HepG2 (cell line): ENCODE data around the gene NODAL. TPM values are rescaled to one million over a fixed set of nuclear protein-coding genes. Genes with fewer than 3 reads are reported as not detected.

Source experiments
- ATAC-seq: fragments of 200-7000 bp; cut with Tn5 transposase; 3 replicates; pipeline ENCODE4 v1.9.1; 2020; ENCODE audit warnings: mild to moderate bottlenecking, moderate library complexity
- BruUV-seq: library from RNA; stranded (reverse); fragments of 400-500 nt; replicated peaks from 2 replicates; lab custom pipeline; 2021; lab: Mats Ljungman, UMichigan
- CTCF ChIA-PET: fragments of 300-600 bp; formaldehyde crosslinking; extraction: SDS; loops from one replicate; lab custom pipeline; 2021; ENCODE audit warnings: low total read pairs, inconsistent platforms, low intra/inter-chr PET ratio; lab: Yijun Ruan, JAX
- POLR2A ChIA-PET: fragments of 350-600 bp; sonication (Branson Sonifier 250); formaldehyde crosslinking; loops from one replicate; lab custom pipeline; 2020; ENCODE audit warnings: antibody characterized with exemption, inconsistent platforms; lab: Yijun Ruan, JAX
- DNase-seq: peaks from one replicate; pipeline ENCODE4 v3.0.0-alpha.2; 2015; ENCODE audit warnings: low spot score
- FAIRE-seq: peaks from 3 replicates; lab custom pipeline; 2011; peaks lifted over from hg19 to GRCh38; lab: Jason Lieb, UNC
- H2AFZ ChIP-seq: one replicate; pipeline ENCODE4 v1.6.1; 2011; ENCODE audit warnings: low read length, inconsistent platforms
- H3K27ac ChIP-seq: fragments of 300-600 bp; 3 replicates; pipeline ENCODE4 v1.8.0; 2011; ENCODE audit warnings: mixed run types, mild to moderate bottlenecking, mixed read lengths, low read length, inconsistent platforms; ENCODE audit not compliant: insufficient read depth; ENCODE audit errors: extremely low read length
- H3K27me3 ChIP-seq, 2 experiments: fragments of 200-600 bp in 1 of 2; 2 replicates in 1 of 2; 3 replicates in 1 of 2; pipeline versions ENCODE4 v1.6.0 to v1.8.0; 2011; ENCODE audit warnings: low read length in 2 of 2, mild to moderate bottlenecking in 2 of 2, moderate library complexity in 2 of 2, inconsistent platforms in 1 of 2; ENCODE audit not compliant: insufficient read depth in 2 of 2, control insufficient read depth in 1 of 2
- H3K36me3 ChIP-seq, 2 experiments: fragments of 200-600 bp in 1 of 2; replicated peaks in 1 of 2; 2 replicates in 1 of 2; 3 replicates in 1 of 2; pipeline versions ENCODE4 v1.5.1 to v1.8.0; 2011; ENCODE audit warnings: low read length in 2 of 2, inconsistent platforms in 1 of 2; ENCODE audit not compliant: insufficient read depth in 2 of 2, control insufficient read depth in 1 of 2
- H3K4me1 ChIP-seq: 2 replicates; pipeline ENCODE4 v1.5.1; 2012; ENCODE audit warnings: low read length, inconsistent platforms; ENCODE audit not compliant: insufficient read depth
- H3K4me2 ChIP-seq: 2 replicates; pipeline ENCODE4 v1.6.0; 2011; ENCODE audit warnings: low read depth, low read length, inconsistent platforms
- H3K4me3 ChIP-seq, 3 experiments: fragments of 200-600 bp in 1 of 3; sonication (generic), shearing (Covaris generic) in 1 of 3; replicated peaks in 1 of 3; 2 replicates each; pipeline ENCODE4 v1.5.1; 2011 to 2016; ENCODE audit warnings: low read length in 3 of 3, inconsistent platforms in 2 of 3, low read depth in 2 of 3, mild to moderate bottlenecking in 2 of 3, control low read depth in 1 of 3, mixed read lengths in 1 of 3; ENCODE audit not compliant: insufficient read depth in 1 of 3
- H3K79me2 ChIP-seq: one replicate; pipeline ENCODE4 v1.6.1; 2011; ENCODE audit warnings: low read length, inconsistent platforms; ENCODE audit not compliant: insufficient read depth
- H3K9ac ChIP-seq: 2 replicates; pipeline ENCODE4 v1.6.0; 2011; ENCODE audit warnings: mild to moderate bottlenecking, low read depth, low read length, inconsistent platforms; ENCODE audit not compliant: insufficient read depth
- H3K9me3 ChIP-seq: 2 replicates; pipeline ENCODE4 v1.5.1; 2012; ENCODE audit warnings: mild to moderate bottlenecking, low read length
- H4K20me1 ChIP-seq: 2 replicates; pipeline ENCODE4 v1.6.0; 2011; ENCODE audit warnings: inconsistent platforms, mild to moderate bottlenecking, low read length, moderate library complexity; ENCODE audit not compliant: insufficient read depth
- GLI4 ChIP-seq: sonication (generic); formaldehyde crosslinking; IDR thresholded peaks from 2 replicates; pipeline ENCODE4 v1.5.1; 2020; ENCODE audit warnings: missing genetic modification reagents, mild to moderate bottlenecking, moderate library complexity, borderline replicate concordance
- HCFC1 ChIP-seq: fragments of 150-350 bp; IDR thresholded peaks from 2 replicates; pipeline ENCODE4 v1.6.1; 2014; ENCODE audit warnings: low read depth, low read length
- NFIC ChIP-seq: IDR thresholded peaks from 2 replicates; pipeline ENCODE4 v1.6.1; 2012; ENCODE audit warnings: mild to moderate bottlenecking, low read length, inconsistent platforms
- NPAS2 ChIP-seq: sonication (generic); formaldehyde crosslinking; IDR thresholded peaks from 2 replicates; pipeline ENCODE4 v1.8.0; 2022; ENCODE audit warnings: mild to moderate bottlenecking, missing genetic modification reagents, borderline replicate concordance
- U2AF1 ChIP-seq: fragments of 200-400 bp; formaldehyde crosslinking; optimal IDR thresholded peaks from 2 replicates; pipeline ENCODE3; 2017; ENCODE audit warnings: mild to moderate bottlenecking, low read depth, low read length
- ZBTB1 ChIP-seq: sonication (generic); formaldehyde crosslinking; IDR thresholded peaks from 2 replicates; pipeline ENCODE4 v1.4.0; 2020; ENCODE audit warnings: missing genetic modification reagents, borderline replicate concordance
- ZNF124 ChIP-seq: sonication (generic); formaldehyde crosslinking; IDR thresholded peaks from 2 replicates; pipeline ENCODE4 v1.4.0; 2020; ENCODE audit warnings: missing genetic modification reagents
- ZNF160 ChIP-seq: sonication (generic); formaldehyde crosslinking; IDR thresholded peaks from 2 replicates; pipeline ENCODE4 v1.8.0; 2022; ENCODE audit warnings: mild to moderate bottlenecking, inconsistent platforms, missing genetic modification reagents
- ZNF382 ChIP-seq: sonication (generic); formaldehyde crosslinking; IDR thresholded peaks from 2 replicates; pipeline ENCODE4 v1.5.0; 2020; ENCODE audit warnings: missing genetic modification reagents, mild to moderate bottlenecking, borderline replicate concordance
- ZNF572 ChIP-seq: sonication (generic); formaldehyde crosslinking; IDR thresholded peaks from 2 replicates; pipeline ENCODE4 v1.5.1; 2020; ENCODE audit warnings: mild to moderate bottlenecking, missing genetic modification reagents
- WGBS: methylation state at CpG from one replicate; pipeline ENCODE4 v1.1.6; 2017; ENCODE audit warnings: low lambda C conversion rate; 5-methylcytosine and 5-hydroxymethylcytosine counted together
- in situ Hi-C: cut with HindIII; loops from 2 replicates; pipeline ENCODE4 v1.10.0; 2017; ENCODE audit warnings: low pct_unique_long_range_greater_than_20kb; ENCODE audit not compliant: extremely low pct_ligation_motif_present
- intact Hi-C: fragments of 100-400 bp; cut with micrococcal nuclease; formaldehyde crosslinking; loops from one replicate; pipeline ENCODE4 v1.10.0; 2022; ENCODE audit not compliant: unreplicated experiment
- polyA plus RNA-seq, 8 experiments: library from polyadenylated mRNA; depleted of rRNA in 3 of 8; stranded (reverse) in 7 of 8; unstranded in 1 of 8; fragments of >200 nt; fragmentation: Illumina TruSeq in 4 of 8; extraction: Trizol in 4 of 8; gene quantifications; 2 replicates each; pipeline versions ENCODE4 v1.2.1 to v1.2.3, GENCODE V29; 2011 to 2016; ENCODE audit warnings: low read depth in 4 of 8, missing spikeins in 1 of 8, mixed read lengths in 1 of 8; ENCODE audit not compliant: insufficient read depth in 1 of 8
- total RNA-seq, 5 experiments: library from RNA; depleted of rRNA; stranded (reverse); fragments of >200 nt; fragmentation: Illumina TruSeq; extraction: Trizol; gene quantifications; 2 replicates each; pipeline ENCODE4 v1.2.3, GENCODE V29; 2016; ENCODE audit warnings: low read depth in 1 of 5
- TF ChIP-seq, protein P1 (sequence below): sonication (generic); formaldehyde crosslinking; IDR thresholded peaks from 2 replicates; pipeline ENCODE4 v1.8.1; 2023; ENCODE audit warnings: missing genetic modification reagents, inconsistent platforms, borderline replicate concordance
- TF ChIP-seq, protein P2 (sequence below): sonication (generic); formaldehyde crosslinking; IDR thresholded peaks from 2 replicates; pipeline ENCODE4 v1.8.0; 2022; ENCODE audit warnings: mild to moderate bottlenecking, missing genetic modification reagents, moderate library complexity
- TF ChIP-seq, protein P3 (sequence below): IDR thresholded peaks from 2 replicates; pipeline ENCODE4 v1.4.0; 2020; ENCODE audit warnings: mild to moderate bottlenecking, missing genetic modification reagents
- TF ChIP-seq, protein P4 (sequence below): sonication (generic); formaldehyde crosslinking; IDR thresholded peaks from 2 replicates; pipeline ENCODE4 v1.4.0; 2020; ENCODE audit warnings: mild to moderate bottlenecking, missing genetic modification reagents

NODAL gene
- total and polyA plus RNA-seq, 2 of the 13 experiments (the other 11 are each of a cell fraction or from before 2014, with no cell fraction given), result not detected

DNA sequence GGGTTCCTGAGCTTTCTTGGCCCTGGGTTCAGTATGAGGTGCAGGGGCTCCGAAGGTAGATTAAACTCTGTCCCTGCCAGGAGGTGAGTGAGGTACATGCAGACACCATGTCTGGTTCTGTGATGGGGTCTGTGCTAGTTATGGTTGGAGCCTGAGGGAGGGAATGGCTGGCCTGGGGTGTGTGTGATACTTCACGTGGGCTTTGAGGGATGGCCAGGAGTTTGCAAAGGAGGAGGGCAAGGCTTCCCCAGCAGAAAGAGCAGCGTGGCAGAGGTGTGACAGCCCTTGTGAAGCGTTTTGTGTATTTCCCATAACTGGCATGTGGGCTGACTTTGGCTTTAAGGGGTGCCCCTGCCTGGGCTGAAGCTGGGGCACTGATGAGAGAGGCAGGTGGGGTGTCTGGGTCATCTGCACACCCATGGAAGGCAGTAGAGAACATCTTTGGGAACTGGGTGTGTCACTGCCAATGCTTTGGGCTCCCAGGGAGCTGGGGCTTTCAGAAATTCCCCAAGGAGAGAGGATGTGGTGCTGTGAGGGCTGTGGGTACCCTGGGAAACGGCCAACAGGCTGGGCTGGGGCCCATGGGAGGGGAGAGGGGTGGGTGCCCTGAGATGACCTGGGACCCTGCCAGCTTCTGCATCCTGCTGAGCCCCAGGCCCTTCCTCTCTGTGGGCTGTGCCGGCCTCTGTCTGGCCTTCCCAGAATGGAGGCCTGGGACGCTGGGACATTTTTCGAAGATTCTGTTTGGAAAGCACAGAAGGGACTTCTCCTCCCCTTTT, 41.7 kb upstream of the NODAL start (continued):
- TF ChIP-seq, protein P1, sequence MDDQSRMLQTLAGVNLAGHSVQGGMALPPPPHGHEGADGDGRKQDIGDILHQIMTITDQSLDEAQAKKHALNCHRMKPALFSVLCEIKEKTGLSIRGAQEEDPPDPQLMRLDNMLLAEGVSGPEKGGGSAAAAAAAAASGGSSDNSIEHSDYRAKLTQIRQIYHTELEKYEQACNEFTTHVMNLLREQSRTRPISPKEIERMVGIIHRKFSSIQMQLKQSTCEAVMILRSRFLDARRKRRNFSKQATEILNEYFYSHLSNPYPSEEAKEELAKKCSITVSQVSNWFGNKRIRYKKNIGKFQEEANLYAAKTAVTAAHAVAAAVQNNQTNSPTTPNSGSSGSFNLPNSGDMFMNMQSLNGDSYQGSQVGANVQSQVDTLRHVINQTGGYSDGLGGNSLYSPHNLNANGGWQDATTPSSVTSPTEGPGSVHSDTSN (CRISPR knock-in tag), result no peak
- no peak for TF ChIP-seq GLI4 (CRISPR knock-in tag)
- TF ChIP-seq ZNF382 (CRISPR knock-in tag), result no peak
- no peak for TF ChIP-seq HCFC1
- TF ChIP-seq, protein P2, sequence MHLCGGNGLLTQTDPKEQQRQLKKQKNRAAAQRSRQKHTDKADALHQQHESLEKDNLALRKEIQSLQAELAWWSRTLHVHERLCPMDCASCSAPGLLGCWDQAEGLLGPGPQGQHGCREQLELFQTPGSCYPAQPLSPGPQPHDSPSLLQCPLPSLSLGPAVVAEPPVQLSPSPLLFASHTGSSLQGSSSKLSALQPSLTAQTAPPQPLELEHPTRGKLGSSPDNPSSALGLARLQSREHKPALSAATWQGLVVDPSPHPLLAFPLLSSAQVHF (CRISPR knock-in tag), result no peak
- no peak for TF ChIP-seq ZBTB1

DNA sequence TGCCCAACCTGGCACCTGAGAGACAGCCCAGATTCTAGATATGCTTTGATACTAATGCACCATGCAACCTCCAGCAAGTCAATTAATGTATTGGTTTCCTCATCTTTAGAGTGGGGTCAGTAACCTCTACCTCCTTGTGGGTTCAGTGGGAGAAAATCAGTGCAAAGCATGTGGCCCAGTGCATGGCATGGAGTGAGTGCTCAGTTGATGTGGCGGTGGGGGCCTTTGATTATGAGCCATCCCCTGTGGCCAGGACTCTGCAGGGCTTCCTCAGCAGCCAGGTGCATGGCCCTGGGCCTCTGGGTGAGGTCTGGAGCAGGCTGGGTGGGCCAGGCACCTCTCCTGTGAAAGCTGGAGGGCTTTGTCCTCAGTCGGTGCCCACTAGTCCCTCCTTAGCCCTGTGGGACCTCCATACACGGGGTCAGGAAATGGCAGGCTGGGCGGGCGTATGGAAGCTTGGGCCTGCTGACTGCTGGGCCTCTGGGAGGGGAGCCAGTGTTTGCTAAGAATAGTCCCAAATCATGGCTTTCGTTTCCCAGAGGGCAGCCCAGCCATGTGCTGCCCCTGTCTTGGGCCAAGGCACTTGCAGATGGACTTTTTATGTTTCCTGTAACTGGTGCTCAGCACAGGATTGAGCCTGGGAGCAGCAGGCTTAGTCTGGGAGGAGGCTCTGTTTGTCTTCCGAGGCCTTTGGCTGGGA, 40.5 kb upstream of the NODAL start:
- Histone ChIP-seq H3K4me2 (no peak overlapping the region), H3K9me3 (no peaks in the 10 kb centered on the region), H3K4me1 (peaks cover 15% of the 10 kb centered on the region), H3K9ac (no peak overlapping the region), H3K79me2 (no peaks in the 10 kb centered on the region), H3K36me3 (no peaks in the 10 kb centered on the region), H3K4me3 (no peak overlapping the region), H4K20me1 (no peaks in the 10 kb centered on the region), H2AFZ (no peak overlapping the region), H3K27ac (no peak overlapping the region), H3K27me3 (peaks cover 7 to 56% of the 10 kb centered on the region in 2 experiments; a peak in 4 of 5 replicates)
- DNase-seq (no peak), ATAC-seq (no peak), FAIRE-seq (no peak)
- BruUV-seq, result no TSS peak
- intact Hi-C loops (no loop called here), in situ Hi-C loops (no loop called here)
- 18% methylated on average over 3 of the region's 7 CpGs for WGBS
- ChIA-PET CTCF (no interaction called here), POLR2A (no interaction called here)
- TF ChIP-seq, protein P3, sequence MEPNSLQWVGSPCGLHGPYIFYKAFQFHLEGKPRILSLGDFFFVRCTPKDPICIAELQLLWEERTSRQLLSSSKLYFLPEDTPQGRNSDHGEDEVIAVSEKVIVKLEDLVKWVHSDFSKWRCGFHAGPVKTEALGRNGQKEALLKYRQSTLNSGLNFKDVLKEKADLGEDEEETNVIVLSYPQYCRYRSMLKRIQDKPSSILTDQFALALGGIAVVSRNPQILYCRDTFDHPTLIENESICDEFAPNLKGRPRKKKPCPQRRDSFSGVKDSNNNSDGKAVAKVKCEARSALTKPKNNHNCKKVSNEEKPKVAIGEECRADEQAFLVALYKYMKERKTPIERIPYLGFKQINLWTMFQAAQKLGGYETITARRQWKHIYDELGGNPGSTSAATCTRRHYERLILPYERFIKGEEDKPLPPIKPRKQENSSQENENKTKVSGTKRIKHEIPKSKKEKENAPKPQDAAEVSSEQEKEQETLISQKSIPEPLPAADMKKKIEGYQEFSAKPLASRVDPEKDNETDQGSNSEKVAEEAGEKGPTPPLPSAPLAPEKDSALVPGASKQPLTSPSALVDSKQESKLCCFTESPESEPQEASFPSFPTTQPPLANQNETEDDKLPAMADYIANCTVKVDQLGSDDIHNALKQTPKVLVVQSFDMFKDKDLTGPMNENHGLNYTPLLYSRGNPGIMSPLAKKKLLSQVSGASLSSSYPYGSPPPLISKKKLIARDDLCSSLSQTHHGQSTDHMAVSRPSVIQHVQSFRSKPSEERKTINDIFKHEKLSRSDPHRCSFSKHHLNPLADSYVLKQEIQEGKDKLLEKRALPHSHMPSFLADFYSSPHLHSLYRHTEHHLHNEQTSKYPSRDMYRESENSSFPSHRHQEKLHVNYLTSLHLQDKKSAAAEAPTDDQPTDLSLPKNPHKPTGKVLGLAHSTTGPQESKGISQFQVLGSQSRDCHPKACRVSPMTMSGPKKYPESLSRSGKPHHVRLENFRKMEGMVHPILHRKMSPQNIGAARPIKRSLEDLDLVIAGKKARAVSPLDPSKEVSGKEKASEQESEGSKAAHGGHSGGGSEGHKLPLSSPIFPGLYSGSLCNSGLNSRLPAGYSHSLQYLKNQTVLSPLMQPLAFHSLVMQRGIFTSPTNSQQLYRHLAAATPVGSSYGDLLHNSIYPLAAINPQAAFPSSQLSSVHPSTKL (CRISPR knock-in tag), result no peak
- TF ChIP-seq ZNF572 (CRISPR knock-in tag) (no peak), U2AF1 (no peak), ZNF124 (CRISPR knock-in tag) (no peak), ZNF160 (CRISPR knock-in tag) (no peak), NPAS2 (CRISPR knock-in tag) (no peak), NFIC (no peak)
- TF ChIP-seq, protein P4, sequence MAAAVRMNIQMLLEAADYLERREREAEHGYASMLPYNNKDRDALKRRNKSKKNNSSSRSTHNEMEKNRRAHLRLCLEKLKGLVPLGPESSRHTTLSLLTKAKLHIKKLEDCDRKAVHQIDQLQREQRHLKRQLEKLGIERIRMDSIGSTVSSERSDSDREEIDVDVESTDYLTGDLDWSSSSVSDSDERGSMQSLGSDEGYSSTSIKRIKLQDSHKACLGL (CRISPR knock-in tag), result no peak
